Measurements from ENCODE around the gene NAB2.

NAB2 gene

DNA sequence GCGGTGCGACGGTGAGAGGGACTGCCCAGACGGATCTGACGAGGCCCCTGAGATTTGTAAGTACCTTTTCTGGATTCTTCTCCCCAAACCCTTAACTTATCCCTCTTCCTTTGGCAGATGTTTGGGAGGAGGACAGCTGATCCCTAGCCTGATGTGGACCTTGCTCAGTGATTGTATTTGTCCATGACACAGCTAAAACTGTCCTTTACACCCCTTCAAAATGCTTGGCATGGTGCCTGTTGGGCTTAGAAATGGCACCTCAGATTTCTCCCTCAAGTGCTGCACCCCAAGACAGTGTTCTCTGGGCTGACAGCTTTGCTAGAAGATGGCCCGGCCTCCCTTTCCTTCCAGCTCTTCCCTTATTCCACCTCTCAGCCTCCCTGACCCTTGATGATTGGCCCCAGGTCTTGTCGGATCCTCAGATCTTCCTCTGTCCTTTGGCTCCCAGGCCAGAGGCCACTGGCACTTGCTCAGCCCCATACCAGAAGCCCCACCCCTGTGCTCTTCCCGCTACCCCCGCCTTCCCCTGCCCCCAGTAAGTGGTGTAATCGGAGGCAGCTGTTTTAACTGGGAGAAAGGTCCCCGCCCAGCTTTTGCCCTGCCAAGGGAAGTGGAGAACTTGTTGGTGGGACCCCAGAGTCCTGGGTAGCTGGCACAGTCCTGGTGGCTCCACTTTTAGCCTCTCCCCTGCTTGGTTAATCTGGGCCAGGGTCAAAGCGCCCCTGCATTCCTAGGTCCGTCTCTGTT lies 49.8 kb downstream of the NAB2 start:
- no peak for DNase-seq

DNA sequence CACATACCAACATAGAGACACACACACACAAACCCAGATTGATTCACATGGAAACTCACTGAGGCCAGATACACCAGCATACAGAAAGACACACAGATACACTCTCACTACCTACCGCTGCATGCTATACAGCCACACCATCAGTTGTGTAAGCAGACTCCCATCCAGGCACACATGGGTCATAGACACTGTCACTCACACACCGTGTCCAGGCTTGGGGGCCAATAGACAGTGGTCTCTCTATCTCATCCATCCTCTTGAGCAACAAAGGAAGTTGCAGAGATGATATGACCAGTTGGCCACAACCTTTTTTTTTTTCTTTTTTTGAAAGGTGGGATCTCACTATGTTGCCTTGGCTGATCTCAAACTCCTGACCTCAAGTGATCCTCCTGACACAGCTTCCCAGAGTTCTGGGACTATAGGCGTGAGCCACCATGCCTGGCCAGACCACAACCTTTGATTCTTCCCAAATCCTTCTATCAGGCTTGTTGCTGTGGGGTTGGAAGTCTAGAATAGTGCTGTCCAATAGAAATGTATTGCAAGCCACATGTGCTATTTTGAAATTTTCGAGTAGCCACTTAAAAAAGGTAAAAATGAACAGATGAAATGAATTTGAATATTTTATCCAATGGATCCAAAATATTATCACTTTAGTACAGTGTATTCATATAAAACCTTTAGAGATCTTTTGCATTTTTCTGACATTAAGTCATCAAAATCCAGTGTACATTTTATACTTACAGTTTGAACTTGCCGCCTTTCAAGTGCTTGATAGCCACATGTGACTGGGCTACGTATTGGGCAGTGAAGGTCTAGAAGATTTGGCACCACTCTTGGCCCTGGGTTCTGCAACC lies 51.1 kb downstream of the NAB2 start:
- peak; percentile 48 for DNase-seq

DNA sequence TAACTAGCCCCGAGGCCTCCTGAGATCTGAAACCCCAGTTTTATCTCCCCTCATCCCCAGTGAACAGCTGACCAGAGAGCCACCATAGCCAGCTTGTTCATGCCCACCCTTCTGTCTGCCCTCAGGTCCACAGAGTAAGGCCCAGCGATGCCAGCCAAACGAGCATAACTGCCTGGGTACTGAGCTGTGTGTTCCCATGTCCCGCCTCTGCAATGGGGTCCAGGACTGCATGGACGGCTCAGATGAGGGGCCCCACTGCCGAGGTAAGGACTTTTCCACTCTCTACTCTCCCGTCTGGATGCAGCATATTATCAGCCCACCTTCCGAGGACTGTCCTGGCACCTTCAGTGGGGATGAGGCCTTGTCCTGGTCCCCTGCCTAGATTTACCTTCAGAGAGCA lies 52.3 kb downstream of the NAB2 start:
- DNase-seq, result no peak

DNA sequence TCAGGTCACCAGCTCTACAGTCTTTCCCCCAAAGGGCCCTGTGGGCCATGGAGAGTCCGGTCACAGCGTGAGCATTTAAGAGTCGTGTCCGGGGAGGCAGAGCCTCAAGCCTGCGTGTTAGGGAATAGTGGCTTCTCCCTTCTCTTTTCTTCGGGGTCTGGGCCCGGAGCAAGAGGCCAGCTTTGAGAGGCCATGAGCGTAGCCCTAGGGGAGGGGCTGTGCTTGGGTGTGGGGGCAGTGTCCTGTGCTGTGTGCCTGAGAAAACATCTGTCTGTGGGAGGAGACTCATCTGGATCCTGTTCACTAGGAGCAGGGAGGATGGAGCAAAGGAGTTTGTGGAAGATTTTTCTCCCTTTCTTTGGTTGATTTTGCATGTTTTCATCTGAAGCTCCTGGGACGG lies 53.2 kb downstream of the NAB2 start:
- no peak for DNase-seq

DNA sequence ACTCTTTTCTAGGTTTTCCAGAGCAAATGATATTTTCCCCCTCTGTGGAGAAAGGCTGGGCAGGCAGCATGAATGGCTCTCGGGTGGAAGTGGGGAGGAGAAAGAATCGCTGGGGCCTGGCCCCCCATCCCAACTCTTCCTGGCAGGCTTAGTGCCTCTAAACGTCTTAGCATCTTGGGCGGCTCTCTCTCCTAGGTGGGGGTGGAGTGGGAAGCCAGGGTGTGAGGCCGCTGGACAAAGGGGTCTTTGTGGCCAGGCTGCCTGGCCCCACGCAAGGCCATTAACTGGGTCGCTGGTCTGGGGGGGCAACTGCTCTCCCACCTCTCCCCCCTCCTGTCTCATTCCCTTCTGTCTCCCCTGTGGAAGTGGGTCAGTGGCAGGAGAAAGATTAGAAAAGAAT lies 53.8 kb downstream of the NAB2 start:
- no peak for DNase-seq

DNA sequence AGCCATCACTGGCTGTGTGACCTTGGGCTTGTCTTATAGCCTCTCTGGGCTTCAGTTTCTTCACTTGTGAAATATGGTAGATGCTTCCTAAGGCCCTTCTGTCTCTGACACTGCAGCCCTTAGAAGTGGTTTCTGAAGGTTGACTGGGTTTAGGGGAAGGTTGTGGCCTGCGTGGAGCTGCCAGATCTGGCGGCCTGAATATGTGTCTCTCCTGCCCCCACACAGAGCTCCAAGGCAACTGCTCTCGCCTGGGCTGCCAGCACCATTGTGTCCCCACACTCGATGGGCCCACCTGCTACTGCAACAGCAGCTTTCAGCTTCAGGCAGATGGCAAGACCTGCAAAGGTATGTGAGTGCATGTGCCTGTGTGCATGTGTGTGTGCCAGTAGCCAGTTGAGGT lies 54.5 kb downstream of the NAB2 start:
- DNase-seq, result no peak

All from fibroblast of skin of right biceps (primary cell).